ENCODE measurements around the gene GPAM.

DNA sequence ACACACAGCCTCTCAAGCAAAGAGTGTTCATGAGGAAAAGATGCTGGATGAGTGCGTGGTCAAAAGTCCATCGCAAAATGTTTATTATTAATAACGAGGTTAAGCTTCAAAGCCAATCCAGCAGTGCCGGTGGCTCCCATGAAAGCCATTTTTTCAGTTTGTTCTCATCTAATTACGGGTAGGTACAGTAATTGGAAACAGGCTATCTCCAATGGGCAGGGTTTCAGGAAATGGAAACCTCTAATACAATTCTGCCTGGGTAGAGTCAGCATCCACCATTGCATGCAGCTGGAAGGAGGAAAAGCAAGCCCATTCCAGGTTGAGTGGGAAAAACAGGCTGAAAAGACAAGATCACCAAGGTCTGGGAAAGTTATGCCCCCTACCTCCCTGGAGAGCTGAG, 57.4 kb downstream of the GPAM start:
- TF ChIP-seq ZFP30 (CRISPR knock-in tag; IDR thresholded peaks at IDR 0.05) (no peak), ESRRG (CRISPR knock-in tag; IDR thresholded peaks at IDR 0.05) (no peak), CSDC2 (CRISPR knock-in tag; IDR thresholded peaks at IDR 0.05) (no peak)

All from SK-N-SH treated with all-trans-retinoic acid at 6 μM for 48 hours (cell line).